Subcutaneous abdominal adipose tissue (tissue), 5 donors: ENCODE results near the gene RBM38.

Experiments
- H3K27ac ChIP-seq: one replicate; pipeline ENCODE4 v1.7.0; 2013; ENCODE audit warnings: low read depth, mild to moderate bottlenecking, inconsistent platforms, low read length, moderate library complexity
- H3K27me3 ChIP-seq, 5 donors: one replicate each; pipeline ENCODE4 v1.7.0; 2013; ENCODE audit warnings: low read length in 5 of 5, inconsistent platforms in 1 of 5; ENCODE audit not compliant: control insufficient read depth in 5 of 5, insufficient read depth in 4 of 5
- H3K36me3 ChIP-seq, 5 donors: one replicate each; pipeline ENCODE4 v1.7.0; 2013; ENCODE audit warnings: low read length in 5 of 5; ENCODE audit not compliant: control insufficient read depth in 5 of 5, insufficient read depth in 5 of 5
- H3K4me1 ChIP-seq, 5 donors: one replicate each; pipeline ENCODE4 v1.7.0; 2013; ENCODE audit warnings: low read length in 5 of 5, mild to moderate bottlenecking in 3 of 5, moderate library complexity in 1 of 5; ENCODE audit not compliant: control insufficient read depth in 5 of 5, insufficient read depth in 5 of 5
- H3K4me3 ChIP-seq, 5 donors: one replicate each; pipeline ENCODE4 v1.7.0; 2013; ENCODE audit warnings: low read length in 5 of 5, low read depth in 1 of 5
- H3K9ac ChIP-seq, 5 donors: one replicate each; pipeline ENCODE4 v1.7.0; 2013; ENCODE audit warnings: low read length in 5 of 5, mild to moderate bottlenecking in 4 of 5, moderate library complexity in 3 of 5
- H3K9me3 ChIP-seq, 5 donors: one replicate each; pipeline ENCODE4 v1.7.0; 2013; ENCODE audit warnings: low read length in 5 of 5; ENCODE audit not compliant: control insufficient read depth in 5 of 5
- donor health status: healthy.
- donor health status: healthy.
- donor health status: healthy.
- donor health status: healthy.
- donor health status: healthy.

Gene RBM38

GRCh38 chr20:57458400-57459160 is 67.4 kb downstream of the RBM38 start:
- Histone ChIP-seq H3K9me3 (no peaks in the 10 kb centered on the region), H3K4me1 (peaks cover 9 to 33% (median 26%) of the 10 kb centered on the region in 5 donors), H3K9ac (no peak overlapping the region), H3K27ac (no peak overlapping the region), H3K27me3 (peaks cover 0 to 2% (median 0%) of the 10 kb centered on the region in 5 donors), H3K36me3 (no peaks in the 10 kb centered on the region), H3K4me3 (no peak overlapping the region)
